GM18858 (cell line): ENCODE measurements around the gene SLC30A3.

ENCODE experiments used
- ATAC-seq: cut with Tn5 transposase; IDR thresholded peaks from one replicate; pipeline ENCODE4 v1.9.1; 2021; ENCODE audit not compliant: unreplicated experiment

SLC30A3 gene

DNA sequence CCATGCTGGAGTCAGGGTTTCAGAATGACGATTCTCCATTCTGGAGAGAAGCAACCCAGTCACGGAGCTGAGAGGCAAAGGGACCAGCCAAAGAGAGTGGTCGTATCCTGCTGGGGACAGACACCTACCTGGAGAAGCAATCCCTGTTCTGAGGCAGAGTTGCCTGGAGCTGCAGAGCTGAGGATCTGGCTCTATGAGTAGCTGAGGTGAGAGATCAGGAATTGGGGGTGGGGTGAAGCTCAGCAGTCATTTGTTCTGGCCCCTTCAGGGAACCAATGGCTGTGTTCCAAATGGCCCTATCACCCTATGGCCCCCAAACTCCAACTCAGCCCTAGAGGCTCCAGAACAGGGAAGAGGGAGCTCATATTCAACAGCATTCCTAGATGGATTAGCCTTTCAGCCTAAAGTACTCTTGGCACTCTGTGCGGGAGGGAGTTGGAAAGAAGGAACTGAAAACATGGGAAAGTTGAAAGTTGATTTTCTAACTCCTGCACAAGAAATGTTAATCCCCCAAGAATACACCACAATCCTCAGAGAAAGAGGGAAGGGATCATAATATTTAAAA, 54.3 kb downstream of the SLC30A3 start:
- ATAC-seq, result no peak

DNA sequence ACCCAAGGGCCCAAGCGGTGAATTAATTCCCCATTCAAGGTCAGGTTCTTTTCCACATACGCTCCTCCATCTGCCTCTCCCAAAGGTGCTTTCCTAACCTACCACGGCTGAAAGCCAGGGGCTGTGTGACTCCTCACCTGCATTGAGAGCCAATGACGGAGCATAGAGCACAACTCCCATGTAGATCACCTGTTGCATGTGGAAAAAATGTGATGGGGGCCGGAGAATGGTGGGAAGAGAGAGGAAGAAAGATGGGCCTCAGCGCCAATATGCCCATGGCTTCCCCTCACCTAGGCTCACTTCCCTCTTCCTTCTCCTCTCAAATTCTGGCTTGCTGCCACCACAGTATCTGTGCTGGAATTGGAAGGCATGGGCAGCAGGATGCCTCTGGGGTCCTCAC, 56.5 kb downstream of the SLC30A3 start:
- ATAC-seq, result no peak

DNA sequence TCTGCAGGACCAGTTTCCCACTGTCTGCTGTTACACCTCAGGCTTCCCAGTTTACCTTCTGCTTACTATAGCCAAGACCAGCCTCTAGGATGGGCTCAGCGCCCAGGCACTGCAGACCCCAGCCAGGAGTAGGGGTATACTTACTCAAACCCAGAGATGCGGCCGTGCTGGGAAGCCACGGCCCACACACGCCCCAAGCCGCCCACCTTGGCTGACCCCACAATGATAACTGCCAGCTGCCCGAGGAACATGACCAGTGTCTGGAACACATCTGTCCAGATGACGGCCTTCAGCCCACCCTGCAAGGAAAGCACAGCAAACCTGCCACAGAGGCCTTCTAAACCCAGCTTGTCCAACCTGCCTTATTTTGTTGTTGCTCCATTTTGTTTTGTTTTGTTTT, 57.6 kb downstream of the SLC30A3 start:
- no peak for ATAC-seq

DNA sequence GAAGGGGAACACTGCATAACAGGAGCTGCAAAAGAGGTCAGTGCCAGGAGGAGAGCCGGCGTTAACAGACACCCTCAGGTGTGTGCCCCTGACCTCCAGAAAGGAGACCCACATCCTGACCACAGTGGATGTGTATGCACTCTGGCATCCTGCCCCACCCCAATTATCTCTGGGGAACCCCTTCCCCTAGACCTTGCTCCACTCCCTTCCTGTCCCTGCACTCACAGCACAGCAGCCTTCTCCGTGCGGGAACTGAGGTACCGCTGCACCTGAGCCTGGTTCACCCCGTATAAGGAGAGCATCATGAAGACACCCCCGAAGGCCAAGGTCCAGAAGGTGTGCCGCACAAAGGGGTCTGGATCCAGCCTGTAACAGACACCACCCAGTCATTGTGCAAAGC, 58.3 kb downstream of the SLC30A3 start:
- no peak for ATAC-seq

DNA sequence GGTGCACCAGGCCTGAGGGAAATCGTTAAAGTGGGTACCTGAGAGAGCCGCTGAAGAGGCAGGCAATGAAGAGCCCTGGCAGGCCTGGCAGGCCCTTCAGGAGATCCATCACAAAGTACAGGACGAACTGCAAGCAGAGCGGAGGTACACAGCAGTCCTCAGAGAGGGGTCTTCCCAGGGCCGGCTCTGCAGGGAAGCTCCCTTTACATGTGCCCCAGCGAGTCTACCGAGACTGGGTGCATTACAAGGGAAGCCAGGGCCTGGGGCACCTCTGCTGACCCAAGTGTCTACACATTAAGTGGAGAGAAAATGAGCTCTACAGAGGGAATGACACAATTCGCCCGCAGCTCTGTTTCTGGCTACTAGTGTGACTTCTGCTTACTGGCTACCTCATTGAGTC, 59.1 kb downstream of the SLC30A3 start:
- ATAC-seq, result no peak
